OCI-LY3 (cell line): ENCODE data around the gene ETFB.

ENCODE experiments used
- H2AFZ ChIP-seq: fragments of 200-600, 300-600 bp; shearing (Covaris generic); 2 replicates; pipeline ENCODE4 v1.6.0; 2014; ENCODE audit warnings: antibody characterized with exemption, low read depth, low read length
- H3K27ac ChIP-seq: fragments of 200-600, 300-600 bp; sonication (generic); 2 replicates; pipeline ENCODE4 v1.5.1; 2014; ENCODE audit warnings: mild to moderate bottlenecking, low read length, moderate library complexity, mixed read lengths
- H3K27me3 ChIP-seq: fragments of 200-600, 300-600 bp; sonication (generic); 2 replicates; pipeline ENCODE4 v1.6.1; 2014; ENCODE audit warnings: low read depth, low read length, mixed read lengths
- H3K36me3 ChIP-seq: fragments of 200-600, 300-600 bp; sonication (generic); replicated peaks from 2 replicates; pipeline ENCODE3; 2014; ENCODE audit warnings: low read depth, low read length, mixed read lengths
- H3K4me1 ChIP-seq: fragments of 300-600, 200-600 bp; sonication (generic); 2 replicates; pipeline ENCODE4 v1.6.1; 2014; ENCODE audit warnings: low read length, mixed read lengths
- H3K4me2 ChIP-seq: fragments of 200-600, 300-600 bp; sonication (generic); 2 replicates; pipeline ENCODE4 v1.6.1; 2014; ENCODE audit warnings: low read length, mixed read lengths
- H3K4me3 ChIP-seq: fragments of 300-600, 200-600 bp; sonication (generic); 2 replicates; pipeline ENCODE4 v1.5.1; 2014; ENCODE audit warnings: antibody characterized with exemption, mild to moderate bottlenecking, low read length, moderate library complexity
- H3K79me2 ChIP-seq: fragments of 300-600, 200-600 bp; shearing (Covaris generic); 2 replicates; pipeline ENCODE4 v1.6.1; 2014; ENCODE audit warnings: mild to moderate bottlenecking, low read length, mixed read lengths
- H3K9ac ChIP-seq: fragments of 300-600, 200-600 bp; shearing (Covaris generic); 2 replicates; pipeline ENCODE4 v1.6.0; 2014; ENCODE audit warnings: mild to moderate bottlenecking, low read length, moderate library complexity
- H3K9me3 ChIP-seq: fragments of 200-600, 300-600 bp; shearing (Covaris generic); 2 replicates; pipeline ENCODE4 v1.6.1; 2014; ENCODE audit warnings: low read length, mixed read lengths; ENCODE audit not compliant: insufficient read depth
- H4K20me1 ChIP-seq: fragments of 200-600, 300-600 bp; sonication (generic); 2 replicates; pipeline ENCODE4 v1.6.1; 2016; ENCODE audit warnings: low read length, mixed read lengths; ENCODE audit not compliant: insufficient read depth
- EZH2phosphoT487 ChIP-seq: fragments of 200-600 bp; shearing (Covaris generic); IDR thresholded peaks from 2 replicates; pipeline ENCODE4 v1.6.1; 2018; ENCODE audit warnings: antibody characterized with exemption, mixed run types, low read depth
- TF ChIP-seq, protein P1 (sequence below): fragments of 200-600, 300-600 bp; sonication (generic); IDR thresholded peaks from 2 replicates; pipeline ENCODE4 v1.5.1; 2014; ENCODE audit warnings: antibody characterized with exemption, low read length, low read depth

ETFB gene

DNA sequence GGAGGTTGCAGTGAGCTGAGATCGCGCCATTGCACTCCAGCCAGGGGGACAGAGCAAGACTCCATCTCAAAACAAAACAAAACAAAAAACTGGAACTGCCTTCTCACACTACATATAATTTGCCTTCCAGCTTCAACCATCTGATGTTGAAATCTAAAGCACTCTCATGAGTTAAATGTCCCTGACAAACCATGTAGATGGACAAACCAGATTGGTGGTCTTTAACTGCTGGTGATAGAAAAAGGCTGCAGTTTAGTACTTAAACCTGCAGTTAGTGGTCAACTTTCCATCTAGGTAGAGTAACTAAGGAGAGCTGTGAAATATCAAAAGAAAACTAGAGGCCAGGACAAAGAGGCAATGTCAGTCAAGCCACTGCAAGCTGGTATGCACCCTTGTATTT, 30.0 kb upstream of the ETFB start:
- H4K20me1 ChIP-seq: no peaks in the 10 kb centered on the region
- H3K27ac ChIP-seq: no peak overlapping the region; the same call in 1 of the 2 replicates
- H3K79me2 ChIP-seq: peaks cover 5% of the 10 kb centered on the region
- H3K27me3 ChIP-seq: no peaks in the 10 kb centered on the region
- TF ChIP-seq EZH2phosphoT487: no peak
- TF ChIP-seq, protein P1, sequence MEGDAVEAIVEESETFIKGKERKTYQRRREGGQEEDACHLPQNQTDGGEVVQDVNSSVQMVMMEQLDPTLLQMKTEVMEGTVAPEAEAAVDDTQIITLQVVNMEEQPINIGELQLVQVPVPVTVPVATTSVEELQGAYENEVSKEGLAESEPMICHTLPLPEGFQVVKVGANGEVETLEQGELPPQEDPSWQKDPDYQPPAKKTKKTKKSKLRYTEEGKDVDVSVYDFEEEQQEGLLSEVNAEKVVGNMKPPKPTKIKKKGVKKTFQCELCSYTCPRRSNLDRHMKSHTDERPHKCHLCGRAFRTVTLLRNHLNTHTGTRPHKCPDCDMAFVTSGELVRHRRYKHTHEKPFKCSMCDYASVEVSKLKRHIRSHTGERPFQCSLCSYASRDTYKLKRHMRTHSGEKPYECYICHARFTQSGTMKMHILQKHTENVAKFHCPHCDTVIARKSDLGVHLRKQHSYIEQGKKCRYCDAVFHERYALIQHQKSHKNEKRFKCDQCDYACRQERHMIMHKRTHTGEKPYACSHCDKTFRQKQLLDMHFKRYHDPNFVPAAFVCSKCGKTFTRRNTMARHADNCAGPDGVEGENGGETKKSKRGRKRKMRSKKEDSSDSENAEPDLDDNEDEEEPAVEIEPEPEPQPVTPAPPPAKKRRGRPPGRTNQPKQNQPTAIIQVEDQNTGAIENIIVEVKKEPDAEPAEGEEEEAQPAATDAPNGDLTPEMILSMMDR: no peak
- H3K9ac ChIP-seq: peak overlapping the region; percentile 98; the same call in 1 of the 2 replicates
- H3K4me2 ChIP-seq: peak overlapping the region; percentile 98
- H2AFZ ChIP-seq: no peak overlapping the region
- H3K4me1 ChIP-seq: peaks cover 22% of the 10 kb centered on the region
- no peaks in the 10 kb centered on the region for H3K36me3 ChIP-seq
- H3K4me3 ChIP-seq: peak overlapping the region; percentile 95; the same call in 1 of the 2 replicates
- H3K9me3 ChIP-seq: no peaks in the 10 kb centered on the region

GRCh38 chr19:51394050-51394836, 28.1 kb upstream of the ETFB start:
- H2AFZ ChIP-seq: peak overlapping the region; percentile 70
- peaks cover 5% of the 10 kb centered on the region for H3K79me2 ChIP-seq
- peaks cover 28% of the 10 kb centered on the region for H3K4me1 ChIP-seq
- H4K20me1 ChIP-seq: no peaks in the 10 kb centered on the region
- H3K4me2 ChIP-seq: peak overlapping the region; percentile 98
- H3K9me3 ChIP-seq: no peaks in the 10 kb centered on the region
- H3K27ac ChIP-seq: peak overlapping the region; percentile 87
- peak overlapping the region; percentile 98 for H3K9ac ChIP-seq
- TF ChIP-seq EZH2phosphoT487: no peak
- TF ChIP-seq, protein P1: peak; percentile 60
- no peaks in the 10 kb centered on the region for H3K27me3 ChIP-seq
- H3K4me3 ChIP-seq: peak overlapping the region; percentile 95
- no peaks in the 10 kb centered on the region for H3K36me3 ChIP-seq

GRCh38 chr19:51392701-51393100, 26.5 kb upstream of the ETFB start:
- Histone ChIP-seq H3K27ac (no peak overlapping the region), H3K4me1 (peaks cover 23% of the 10 kb centered on the region), H3K4me3 (no peak overlapping the region), H3K27me3 (no peaks in the 10 kb centered on the region), H4K20me1 (no peaks in the 10 kb centered on the region), H3K4me2 (no peak overlapping the region), H2AFZ (no peak overlapping the region), H3K36me3 (no peaks in the 10 kb centered on the region), H3K79me2 (peaks cover 5% of the 10 kb centered on the region), H3K9ac (no peak overlapping the region), H3K9me3 (no peaks in the 10 kb centered on the region)
- no peak for TF ChIP-seq EZH2phosphoT487
- TF ChIP-seq, protein P1: no peak

DNA sequence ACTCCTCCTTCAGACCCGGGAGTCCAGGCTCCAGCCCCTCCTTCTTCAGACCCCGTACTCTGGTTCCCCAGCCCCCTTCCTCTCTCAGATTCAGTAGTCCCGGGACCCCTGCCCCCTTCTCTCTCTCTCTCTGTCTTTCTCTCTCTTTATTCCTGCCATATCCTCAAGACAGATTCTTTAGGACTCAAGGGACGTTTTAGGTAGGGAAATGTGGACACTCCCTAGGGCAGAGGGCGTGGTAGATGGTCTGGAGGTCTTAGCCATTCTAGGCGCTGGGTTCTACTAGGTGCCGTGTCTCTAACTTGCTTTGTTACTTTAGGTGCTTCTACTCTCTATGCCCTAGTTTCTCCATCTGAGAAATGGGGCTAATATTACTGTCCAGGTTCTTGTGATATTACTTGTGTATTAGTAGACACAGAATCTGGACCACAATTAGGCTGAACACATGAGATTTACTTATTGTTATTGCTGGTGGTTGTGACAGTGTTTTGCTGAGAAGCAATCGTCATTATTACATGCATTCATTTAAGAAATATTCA, 25.0 kb upstream of the ETFB start:
- peak overlapping the region; percentile 25 for H3K4me3 ChIP-seq
- no peak overlapping the region for H3K27ac ChIP-seq
- H3K4me1 ChIP-seq: peaks cover 20% of the 10 kb centered on the region
- H2AFZ ChIP-seq: peak overlapping the region; percentile 97
- TF ChIP-seq, protein P1: no peak
- TF ChIP-seq EZH2phosphoT487: no peak
- H3K4me2 ChIP-seq: peak overlapping the region; percentile 32
- peak overlapping the region; percentile 6; the same call in 1 of the 2 replicates for H3K9ac ChIP-seq
- no peaks in the 10 kb centered on the region for H3K9me3 ChIP-seq
- peaks cover 5% of the 10 kb centered on the region for H3K79me2 ChIP-seq
- no peaks in the 10 kb centered on the region for H3K36me3 ChIP-seq
- H3K27me3 ChIP-seq: no peaks in the 10 kb centered on the region
- no peaks in the 10 kb centered on the region for H4K20me1 ChIP-seq
